WTC11 (cell line): ENCODE measurements around the gene OXER1. TPM values are rescaled to one million over a fixed set of nuclear protein-coding genes. Genes with fewer than 3 reads are reported as not detected.

Experiments
- ATAC-seq: fragments of 200-7000 bp; cut with Tn5 transposase; 2 replicates; pipeline ENCODE4 v1.10.0; 2021; ENCODE audit warnings: mild to moderate bottlenecking, moderate library complexity
- CTCF ChIA-PET: fragments of 300-600 bp; sonication (Branson Sonifier 250); formaldehyde crosslinking; loops from one replicate; lab custom pipeline; 2021; ENCODE audit warnings: antibody characterized with exemption; lab: Charles Lee
- POLR2A ChIA-PET: fragments of 350-600 bp; sonication (Branson Sonifier 250); formaldehyde crosslinking; loops from one replicate; lab custom pipeline; 2021; ENCODE audit warnings: antibody characterized with exemption; lab: Charles Lee
- DNase-seq: peaks from one replicate; pipeline ENCODE4 v3.0.0; 2021; ENCODE audit warnings: low spot score
- H3K27ac Mint-ChIP-seq: 2 replicates; pipeline ENCODE4 v1.8.0; 2021; ENCODE audit warnings: mixed read lengths
- H3K27me3 Mint-ChIP-seq: 2 replicates; pipeline ENCODE4 v1.8.0; 2021; ENCODE audit warnings: low read depth, mild to moderate bottlenecking, moderate library complexity, mixed read lengths
- H3K36me3 Mint-ChIP-seq: 2 replicates; pipeline ENCODE4 v1.8.0; 2021; ENCODE audit warnings: mixed read lengths
- H3K4me1 Mint-ChIP-seq: 2 replicates; pipeline ENCODE4 v1.8.0; 2022; ENCODE audit warnings: mixed read lengths
- H3K4me3 Mint-ChIP-seq: 2 replicates; pipeline ENCODE4 v1.8.0; 2021; ENCODE audit warnings: mild to moderate bottlenecking, moderate library complexity, mixed read lengths
- H3K9me3 Mint-ChIP-seq: 2 replicates; pipeline ENCODE4 v1.8.0; 2021; ENCODE audit warnings: mixed read lengths
- ATF6 ChIP-seq: sonication (generic); formaldehyde crosslinking; IDR thresholded peaks from 2 replicates; pipeline ENCODE4 v1.8.1; 2023; ENCODE audit warnings: mild to moderate bottlenecking, missing genetic modification reagents
- CBFB ChIP-seq: sonication (generic); formaldehyde crosslinking; IDR thresholded peaks from 2 replicates; pipeline ENCODE4 v1.8.1; 2022; ENCODE audit warnings: mild to moderate bottlenecking, low read depth, missing genetic modification reagents
- CTCF ChIP-seq: fragments of 200-600 bp; IDR thresholded peaks from 2 replicates; pipeline ENCODE4 v1.8.0; 2022; ENCODE audit warnings: antibody characterized with exemption
- FOXP1 ChIP-seq: sonication (generic); formaldehyde crosslinking; IDR thresholded peaks from 2 replicates; pipeline ENCODE4 v1.8.0; 2022; ENCODE audit warnings: missing genetic modification reagents, mild to moderate bottlenecking, moderate library complexity, borderline replicate concordance
- GABPB1 ChIP-seq: sonication (generic); formaldehyde crosslinking; IDR thresholded peaks from 2 replicates; pipeline ENCODE4 v1.8.1; 2023; ENCODE audit warnings: mild to moderate bottlenecking, missing genetic modification reagents
- IRF2 ChIP-seq: sonication (generic); formaldehyde crosslinking; IDR thresholded peaks from 2 replicates; pipeline ENCODE4 v1.8.0; 2022; ENCODE audit warnings: low read depth, missing genetic modification reagents, borderline replicate concordance
- MLX ChIP-seq: sonication (generic); formaldehyde crosslinking; IDR thresholded peaks from 2 replicates; pipeline ENCODE4 v1.8.1; 2023; ENCODE audit warnings: mild to moderate bottlenecking, missing genetic modification reagents, moderate library complexity
- MYBL2 ChIP-seq: sonication (generic); formaldehyde crosslinking; IDR thresholded peaks from 2 replicates; pipeline ENCODE4 v1.8.1; 2023; ENCODE audit warnings: mild to moderate bottlenecking, moderate library complexity, missing genetic modification reagents
- NFYB ChIP-seq: sonication (generic); formaldehyde crosslinking; conservative IDR thresholded peaks from 2 replicates; pipeline ENCODE4 v1.8.0; 2022; ENCODE audit warnings: low read depth, missing genetic modification reagents
- NR1H2 ChIP-seq: sonication (generic); formaldehyde crosslinking; IDR thresholded peaks from 2 replicates; pipeline ENCODE4 v1.9.0; 2021; ENCODE audit warnings: mild to moderate bottlenecking, moderate library complexity, missing genetic modification reagents
- PRDM15 ChIP-seq: sonication (generic); formaldehyde crosslinking; IDR thresholded peaks from 2 replicates; pipeline ENCODE4 v1.8.0; 2022; ENCODE audit warnings: missing genetic modification reagents
- RORB ChIP-seq: fragments of 250-450 bp; sonication (Bioruptor Pico); IDR thresholded peaks from 2 replicates; pipeline ENCODE4 v1.9.0; 2021; ENCODE audit warnings: mild to moderate bottlenecking
- TP53 ChIP-seq: sonication (generic); formaldehyde crosslinking; IDR thresholded peaks from 2 replicates; pipeline ENCODE4 v1.8.1; 2023; ENCODE audit warnings: mild to moderate bottlenecking, missing genetic modification reagents
- ZBTB21 ChIP-seq: sonication (generic); formaldehyde crosslinking; IDR thresholded peaks from 2 replicates; pipeline ENCODE4 v1.8.1; 2023; ENCODE audit warnings: mild to moderate bottlenecking, missing genetic modification reagents, borderline replicate concordance
- ZBTB43 ChIP-seq: sonication (generic); formaldehyde crosslinking; IDR thresholded peaks from 2 replicates; pipeline ENCODE4 v1.8.1; 2023; ENCODE audit warnings: mild to moderate bottlenecking, missing genetic modification reagents
- total RNA-seq: library from RNA; stranded (reverse); gene quantifications from 3 replicates; pipeline ENCODE4 v1.2.3, GENCODE V29; 2021
- TF ChIP-seq, protein P1 (sequence below): fragments of 250-450 bp; sonication (Bioruptor Pico); IDR thresholded peaks from 2 replicates; pipeline ENCODE4 v1.9.0; 2021; ENCODE audit warnings: mild to moderate bottlenecking
- TF ChIP-seq, protein P2 (sequence below): fragments of 250-450 bp; sonication (Bioruptor Pico); IDR thresholded peaks from 2 replicates; pipeline ENCODE4 v1.9.0; 2021; ENCODE audit warnings: moderate library complexity, mild to moderate bottlenecking, inconsistent platforms, borderline replicate concordance

Gene OXER1
- total RNA-seq, 1 experiment from 2014 or later = 2.6 TPM

- TF ChIP-seq RORB (CRISPR knock-in tag) (no peak), GABPB1 (CRISPR knock-in tag) (no peak), ATF6 (CRISPR knock-in tag) (no peak), NFYB (CRISPR knock-in tag) (no peak)
- TF ChIP-seq, protein P1, sequence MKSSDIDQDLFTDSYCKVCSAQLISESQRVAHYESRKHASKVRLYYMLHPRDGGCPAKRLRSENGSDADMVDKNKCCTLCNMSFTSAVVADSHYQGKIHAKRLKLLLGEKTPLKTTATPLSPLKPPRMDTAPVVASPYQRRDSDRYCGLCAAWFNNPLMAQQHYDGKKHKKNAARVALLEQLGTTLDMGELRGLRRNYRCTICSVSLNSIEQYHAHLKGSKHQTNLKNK = no peak
These were observed 39.0 kb downstream of the OXER1 start (continued) for GRCh38 chr2:42724886-42725285.

DNA sequence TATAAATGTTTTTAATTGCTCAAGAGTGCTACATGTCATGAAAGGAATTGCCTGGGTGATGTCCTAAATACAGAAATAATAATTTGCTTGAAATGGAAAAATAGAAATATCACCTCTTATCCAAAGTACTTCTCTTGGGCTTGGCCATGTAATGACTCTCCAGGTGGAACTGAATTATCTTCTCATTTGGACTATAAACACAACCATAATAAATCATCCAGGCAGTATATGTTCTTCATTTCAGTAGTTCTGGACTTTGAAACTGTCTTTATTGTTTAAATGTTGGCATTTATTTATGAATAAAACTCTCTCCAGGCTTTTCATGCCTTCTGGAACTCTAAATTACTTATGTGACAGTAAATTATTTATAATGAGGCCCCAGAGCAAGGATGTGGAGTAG is 40.5 kb downstream of the OXER1 start:
- ChIA-PET CTCF (no interaction called here), POLR2A (no interaction called here)
- DNase-seq (no peak), ATAC-seq (no peak)
- no peak overlapping the region for H3K4me3 Mint-ChIP-seq
- H3K4me1 Mint-ChIP-seq = peaks cover 14% of the 10 kb centered on the region
- no peak for TF ChIP-seq CBFB (CRISPR knock-in tag)
- TF ChIP-seq CTCF = no peak
- TF ChIP-seq FOXP1 = no peak
- TF ChIP-seq ZBTB21 (CRISPR knock-in tag) = no peak
- no peak for TF ChIP-seq IRF2 (CRISPR knock-in tag)
- TF ChIP-seq TP53 (CRISPR knock-in tag) = no peak
- TF ChIP-seq, protein P2, sequence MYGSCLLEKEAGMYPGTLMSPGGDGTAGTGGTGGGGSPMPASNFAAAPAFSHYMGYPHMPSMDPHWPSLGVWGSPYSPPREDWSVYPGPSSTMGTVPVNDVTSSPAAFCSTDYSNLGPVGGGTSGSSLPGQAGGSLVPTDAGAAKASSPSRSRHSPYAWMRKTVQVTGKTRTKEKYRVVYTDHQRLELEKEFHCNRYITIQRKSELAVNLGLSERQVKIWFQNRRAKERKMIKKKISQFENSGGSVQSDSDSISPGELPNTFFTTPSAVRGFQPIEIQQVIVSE (CRISPR knock-in tag) = no peak
- TF ChIP-seq MYBL2 (CRISPR knock-in tag) = no peak
- TF ChIP-seq ZBTB43 (CRISPR knock-in tag) = no peak
- TF ChIP-seq PRDM15 = no peak
- TF ChIP-seq MLX = no peak
- no peak for TF ChIP-seq NR1H2
- peaks cover 8% of the 10 kb centered on the region; the same call in 1 of the 2 replicates for H3K36me3 Mint-ChIP-seq
- H3K9me3 Mint-ChIP-seq = no peaks in the 10 kb centered on the region
- H3K27me3 Mint-ChIP-seq = no peaks in the 10 kb centered on the region
- H3K27ac Mint-ChIP-seq = no peak overlapping the region
